Mesenchymal stem cell (in vitro differentiated cells and primary cell): Measurements from ENCODE around the gene COL24A1.

Experiments used
- DNase-seq: peaks from one replicate; pipeline ENCODE4 v3.0.0-alpha.2; 2013
- H2AFZ ChIP-seq: one replicate; pipeline ENCODE4 v1.6.1; 2013; ENCODE audit warnings: low read depth, mild to moderate bottlenecking, control low read depth, inconsistent platforms, low read length, moderate library complexity
- H2AK5ac ChIP-seq: 2 replicates; pipeline ENCODE4 v1.6.1; 2013; ENCODE audit warnings: low read length, moderate library complexity, mild to moderate bottlenecking, inconsistent platforms; ENCODE audit not compliant: severe bottlenecking
- H2BK120ac ChIP-seq: one replicate; pipeline ENCODE4 v1.6.1; 2013; ENCODE audit warnings: low read depth, mild to moderate bottlenecking, inconsistent platforms, low read length, moderate library complexity
- H2BK12ac ChIP-seq, 2 experiments: one replicate each; pipeline ENCODE4 v1.6.1; 2013; ENCODE audit warnings: inconsistent platforms in 2 of 2, low read length in 2 of 2, mild to moderate bottlenecking in 2 of 2, moderate library complexity in 2 of 2, control low read depth in 1 of 2
- H2BK15ac ChIP-seq: one replicate; pipeline ENCODE4 v1.6.1; 2013; ENCODE audit warnings: mild to moderate bottlenecking, low read depth, inconsistent platforms; ENCODE audit not compliant: poor library complexity, severe bottlenecking
- H2BK5ac ChIP-seq: 2 replicates; pipeline ENCODE4 v1.6.1; 2013; ENCODE audit warnings: low read depth, mild to moderate bottlenecking, low read length, control low read depth, inconsistent platforms; ENCODE audit not compliant: poor library complexity, severe bottlenecking
- H3K14ac ChIP-seq, 2 experiments: one replicate each; pipeline ENCODE4 v1.6.1; 2013; ENCODE audit warnings: inconsistent platforms in 2 of 2, low read length in 2 of 2, control low read depth in 1 of 2, mild to moderate bottlenecking in 1 of 2, moderate library complexity in 1 of 2
- H3K18ac ChIP-seq, 2 experiments: one replicate each; pipeline ENCODE4 v1.6.1; 2013; ENCODE audit warnings: inconsistent platforms in 2 of 2, low read length in 2 of 2, control low read depth in 1 of 2, low read depth in 1 of 2, mild to moderate bottlenecking in 1 of 2
- H3K23ac ChIP-seq, 2 experiments: one replicate each; pipeline ENCODE4 v1.6.1; 2013; ENCODE audit warnings: inconsistent platforms in 2 of 2, low read length in 2 of 2, mild to moderate bottlenecking in 2 of 2, moderate library complexity in 2 of 2, control low read depth in 1 of 2
- H3K27ac ChIP-seq: 2 replicates; pipeline ENCODE4 v1.5.1; 2013; ENCODE audit warnings: mild to moderate bottlenecking, moderate library complexity, low read length, control low read depth, inconsistent platforms; ENCODE audit not compliant: poor library complexity, severe bottlenecking
- H3K27me3 ChIP-seq, 2 experiments: 2 replicates each; pipeline versions ENCODE4 v1.6.1 to v1.7.0; 2013; ENCODE audit warnings: low read length in 2 of 2, mild to moderate bottlenecking in 2 of 2, moderate library complexity in 2 of 2, control low read depth in 1 of 2, inconsistent platforms in 1 of 2; ENCODE audit not compliant: control insufficient read depth in 1 of 2, insufficient read depth in 1 of 2
- H3K36me3 ChIP-seq, 2 experiments: 2 replicates each; pipeline versions ENCODE4 v1.6.1 to v1.7.0; 2013; ENCODE audit warnings: low read length in 2 of 2, control low read depth in 1 of 2, inconsistent platforms in 1 of 2, low read depth in 1 of 2, mild to moderate bottlenecking in 1 of 2; ENCODE audit not compliant: insufficient read depth in 2 of 2, control insufficient read depth in 1 of 2
- H3K4ac ChIP-seq, 2 experiments: one replicate each; pipeline ENCODE4 v1.6.1; 2013; ENCODE audit warnings: inconsistent platforms in 2 of 2, low read length in 2 of 2, mild to moderate bottlenecking in 2 of 2, moderate library complexity in 2 of 2, control low read depth in 1 of 2, low read depth in 1 of 2
- H3K4me1 ChIP-seq: 2 replicates; pipeline ENCODE4 v1.6.1; 2013; ENCODE audit warnings: low read depth, low read length, control low read depth; ENCODE audit not compliant: control insufficient read depth, insufficient read depth
- H3K4me2 ChIP-seq: 2 replicates; pipeline ENCODE4 v1.6.1; 2013; ENCODE audit warnings: low read length, mild to moderate bottlenecking, inconsistent platforms; ENCODE audit not compliant: poor library complexity, severe bottlenecking
- H3K4me3 ChIP-seq, 2 experiments: 2 replicates each; pipeline versions ENCODE4 v1.5.1 to v1.7.0; 2013; ENCODE audit warnings: low read length in 2 of 2, mild to moderate bottlenecking in 2 of 2, control low read depth in 1 of 2, low read depth in 1 of 2; ENCODE audit not compliant: insufficient read depth in 1 of 2
- H3K79me1 ChIP-seq: replicated peaks from 2 replicates; pipeline ENCODE4 v1.6.1; 2013; ENCODE audit warnings: mild to moderate bottlenecking, control low read depth, low read length, inconsistent platforms; ENCODE audit not compliant: poor library complexity, severe bottlenecking
- H3K9ac ChIP-seq: 2 replicates; pipeline ENCODE4 v1.7.0; 2013; ENCODE audit warnings: mild to moderate bottlenecking, low read length, moderate library complexity
- H3K9me3 ChIP-seq: 2 replicates; pipeline ENCODE4 v1.7.0; 2013; ENCODE audit warnings: mild to moderate bottlenecking, low read length; ENCODE audit not compliant: control insufficient read depth
- H4K8ac ChIP-seq: one replicate; pipeline ENCODE4 v1.6.1; 2013; ENCODE audit warnings: inconsistent platforms, mild to moderate bottlenecking, low read length, moderate library complexity
- H4K91ac ChIP-seq: one replicate; pipeline ENCODE4 v1.6.1; 2013; ENCODE audit warnings: mild to moderate bottlenecking, low read length, inconsistent platforms
- WGBS: methylation state at CpG from one replicate; pipeline ENCODE4 v1.1.7; 2013; ENCODE audit warnings: mixed read lengths; 5-methylcytosine and 5-hydroxymethylcytosine counted together

The COL24A1 gene

GRCh38 chr1:85707990-85708828 is 448.4 kb downstream of the COL24A1 start, which contains the start of gene ZNHIT6:
ZNHIT6 (minus strand) TSS chr1:85708433; CDS start chr1:85708284, 149 bp downstream.
- H2AFZ ChIP-seq: peak within 1 kb of the TSS; percentile 46
- H4K8ac ChIP-seq: peak within 1 kb of the TSS; percentile 97
- H3K14ac ChIP-seq: peak within 1 kb of the TSS in 1 of 2 experiments; percentile 63
- H3K79me1 ChIP-seq: no peaks in the 10 kb centered on the region
- H3K4me3 ChIP-seq: peak within 1 kb of the TSS; percentile 86 to 98
- H3K27me3 ChIP-seq: no peaks in the 10 kb centered on the region
- H3K4me1 ChIP-seq: peaks cover 4% of the 10 kb centered on the region
- peaks cover 5 to 30% of the 10 kb centered on the region in 2 experiments for H3K36me3 ChIP-seq
- H3K23ac ChIP-seq: no peak within 1 kb of the TSS
- peak within 1 kb of the TSS; percentile 89 for H3K4me2 ChIP-seq
- H2BK15ac ChIP-seq: peak within 1 kb of the TSS; percentile 28
- H3K18ac ChIP-seq: peak within 1 kb of the TSS; percentile 73 to 91
- peak within 1 kb of the TSS; percentile 45 to 97 for H3K4ac ChIP-seq
- H3K9me3 ChIP-seq: no peaks in the 10 kb centered on the region
- H2BK120ac ChIP-seq: peak within 1 kb of the TSS; percentile 73
- H2BK12ac ChIP-seq: peak within 1 kb of the TSS in 1 of 2 experiments; percentile 77
- peak within 1 kb of the TSS; percentile 86 for H4K91ac ChIP-seq
- peak within 1 kb of the TSS; percentile 94 for H3K27ac ChIP-seq
- WGBS: under 1% methylated on average over 24 of the region's 35 CpGs
- H3K9ac ChIP-seq: peak within 1 kb of the TSS; percentile 96
- H2BK5ac ChIP-seq: peak within 1 kb of the TSS; percentile 50
- DNase-seq: peak; percentile 97
- H2AK5ac ChIP-seq: no peak within 1 kb of the TSS

GRCh38 chr1:85707267-85707989 is 449.1 kb downstream of the COL24A1 start:
- peak overlapping the region; percentile 96 for H3K9ac ChIP-seq
- no peak overlapping the region for H2BK15ac ChIP-seq
- H3K14ac ChIP-seq: peak overlapping the region in 1 of 2 experiments; percentile 63
- H3K27me3 ChIP-seq: no peaks in the 10 kb centered on the region
- no peak overlapping the region for H2AK5ac ChIP-seq
- H3K27ac ChIP-seq: peak overlapping the region; percentile 94
- H4K8ac ChIP-seq: peak overlapping the region; percentile 97
- peak; percentile 13 for DNase-seq
- no peak overlapping the region for H2BK5ac ChIP-seq
- H3K4me1 ChIP-seq: peaks cover 4% of the 10 kb centered on the region
- WGBS: 22% methylated on average over 13 of the region's 13 CpGs
- H2AFZ ChIP-seq: peak overlapping the region; percentile 46
- no peak overlapping the region for H3K23ac ChIP-seq
- peak overlapping the region in 1 of 2 experiments; percentile 91 for H3K18ac ChIP-seq
- no peaks in the 10 kb centered on the region for H3K9me3 ChIP-seq
- peak overlapping the region; percentile 86 to 98 for H3K4me3 ChIP-seq
- peak overlapping the region; percentile 86 for H4K91ac ChIP-seq
- H3K36me3 ChIP-seq: peaks cover 5 to 36% of the 10 kb centered on the region in 2 experiments
- H2BK12ac ChIP-seq: peak overlapping the region in 1 of 2 experiments; percentile 77
- H3K4me2 ChIP-seq: peak overlapping the region; percentile 89
- no peaks in the 10 kb centered on the region for H3K79me1 ChIP-seq
- H2BK120ac ChIP-seq: peak overlapping the region; percentile 73
- H3K4ac ChIP-seq: peak overlapping the region; percentile 45 to 97

GRCh38 chr1:85705940-85706339 is 450.6 kb downstream of the COL24A1 start:
- H3K4me3 ChIP-seq: peak overlapping the region in 1 of 2 experiments; percentile 98
- H2BK12ac ChIP-seq: no peak overlapping the region
- peaks cover 5 to 51% of the 10 kb centered on the region in 2 experiments for H3K36me3 ChIP-seq
- no peak overlapping the region for H3K14ac ChIP-seq
- H3K4ac ChIP-seq: no peak overlapping the region
- no peak for DNase-seq
- H3K4me2 ChIP-seq: peak overlapping the region; percentile 50
- H3K9ac ChIP-seq: peak overlapping the region; percentile 96
- H2BK15ac ChIP-seq: no peak overlapping the region
- no peak overlapping the region for H2BK120ac ChIP-seq
- no peak overlapping the region for H3K23ac ChIP-seq
- H4K91ac ChIP-seq: no peak overlapping the region
- peaks cover 2% of the 10 kb centered on the region for H3K79me1 ChIP-seq
- no peak overlapping the region for H3K18ac ChIP-seq
- H2AFZ ChIP-seq: no peak overlapping the region
- H2BK5ac ChIP-seq: no peak overlapping the region
- H3K27ac ChIP-seq: no peak overlapping the region
- no peaks in the 10 kb centered on the region for H3K27me3 ChIP-seq
- peaks cover 4% of the 10 kb centered on the region for H3K4me1 ChIP-seq
- no peak overlapping the region for H4K8ac ChIP-seq
- H2AK5ac ChIP-seq: no peak overlapping the region
- WGBS: 100% methylated on average over 3 of the region's 3 CpGs
- H3K9me3 ChIP-seq: no peaks in the 10 kb centered on the region

- 99% methylated on average over 3 of the region's 4 CpGs for WGBS
- H2AK5ac ChIP-seq: no peak overlapping the region
- no peak overlapping the region for H3K14ac ChIP-seq
- H3K23ac ChIP-seq: no peak overlapping the region
- H3K9ac ChIP-seq: no peak overlapping the region
- no peak overlapping the region for H3K4ac ChIP-seq
- no peak overlapping the region for H4K8ac ChIP-seq
- no peak overlapping the region for H2BK120ac ChIP-seq
- H3K9me3 ChIP-seq: no peaks in the 10 kb centered on the region
- no peak overlapping the region for H4K91ac ChIP-seq
- H3K27ac ChIP-seq: no peak overlapping the region
- H2BK5ac ChIP-seq: no peak overlapping the region
- H3K27me3 ChIP-seq: no peaks in the 10 kb centered on the region
- H2BK12ac ChIP-seq: no peak overlapping the region
- no peak overlapping the region for H3K18ac ChIP-seq
- no peak overlapping the region for H2BK15ac ChIP-seq
- DNase-seq: no peak
- no peak overlapping the region for H3K4me2 ChIP-seq
- peaks cover 2% of the 10 kb centered on the region for H3K79me1 ChIP-seq
- H2AFZ ChIP-seq: no peak overlapping the region
- H3K36me3 ChIP-seq: peaks cover 8 to 69% of the 10 kb centered on the region in 2 experiments
- H3K4me1 ChIP-seq: peaks cover 4% of the 10 kb centered on the region
- no peak overlapping the region for H3K4me3 ChIP-seq
Observed at GRCh38 chr1:85700422-85700821, 456.1 kb downstream of the COL24A1 start.
